HG03439 (cell line): ENCODE measurements around the gene ABLIM2.
"Not testable (repeated sequence)": the region's sequence is repeated elsewhere in the genome, so short reads cannot be mapped to it uniquely, and the experiment has no call there.

Source experiments
- ATAC-seq: cut with Tn5 transposase; IDR thresholded peaks from one replicate; pipeline ENCODE4 v1.9.1; 2021; ENCODE audit warnings: mild to moderate bottlenecking, moderate library complexity; ENCODE audit not compliant: unreplicated experiment

Gene ABLIM2

DNA sequence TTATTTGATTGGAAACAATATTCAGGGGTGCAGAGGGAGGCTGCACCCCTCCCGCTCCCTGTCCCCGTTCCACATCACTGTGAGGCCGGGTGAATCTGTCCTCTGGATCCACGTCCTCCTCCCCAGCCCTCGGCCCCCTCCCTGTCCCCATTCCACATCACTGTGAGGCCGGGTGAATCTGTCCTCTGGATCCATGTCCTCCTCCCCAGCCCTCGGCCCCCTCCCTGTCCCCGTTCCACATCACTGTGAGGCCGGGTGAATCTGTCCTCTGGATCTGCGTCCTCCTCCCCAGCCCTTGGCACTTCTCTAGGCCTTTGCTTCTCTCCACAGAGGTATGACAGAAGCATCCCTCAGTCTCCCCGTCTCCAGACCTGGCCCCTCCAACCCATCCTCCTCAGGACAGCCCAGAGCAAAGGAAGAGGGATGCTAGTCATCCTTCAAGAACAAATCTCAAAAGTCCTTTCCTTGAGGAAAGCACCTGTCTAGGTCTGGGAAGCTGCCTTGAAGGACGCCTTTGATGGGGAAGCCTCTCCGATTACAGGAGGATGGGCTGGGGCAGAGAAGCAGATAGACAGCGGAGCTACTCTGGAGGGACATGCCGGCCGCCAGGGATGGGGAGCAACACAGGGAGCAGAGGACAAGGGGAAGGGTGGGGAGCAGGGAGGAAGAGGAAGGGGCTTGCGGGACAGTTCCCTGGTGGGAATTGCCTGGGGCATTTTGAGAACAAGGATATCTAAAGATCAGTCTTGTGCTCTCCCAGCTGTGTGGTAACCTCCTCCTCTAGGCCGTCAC is 208.1 kb downstream of the ABLIM2 start:
- ATAC-seq = no peak

- ATAC-seq = no peak
These were observed 208.9 kb downstream of the ABLIM2 start for GRCh38 chr4:7949759-7950158.

DNA sequence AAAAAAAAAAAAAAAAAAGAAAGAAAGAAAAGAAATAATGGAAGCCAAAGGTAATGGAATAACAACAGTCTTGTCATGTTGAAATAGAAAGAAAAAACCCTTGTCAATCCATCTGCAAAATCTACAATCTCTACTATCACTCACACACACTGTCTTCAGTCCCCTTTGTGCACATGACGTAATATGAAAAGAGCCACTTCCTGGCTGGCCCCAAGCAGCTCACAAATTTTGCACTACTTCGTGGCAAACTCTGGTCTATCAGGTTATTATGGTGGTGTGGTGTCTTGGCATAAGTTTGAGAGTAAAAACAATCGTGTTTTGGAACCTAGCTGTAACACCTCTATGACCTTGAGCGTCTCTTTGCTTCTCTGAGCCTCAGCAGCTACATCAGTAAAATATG is 210.7 kb downstream of the ABLIM2 start:
- ATAC-seq = no peak

GRCh38 chr4:7945709-7946380 is 212.8 kb downstream of the ABLIM2 start:
- ATAC-seq = no peak

DNA sequence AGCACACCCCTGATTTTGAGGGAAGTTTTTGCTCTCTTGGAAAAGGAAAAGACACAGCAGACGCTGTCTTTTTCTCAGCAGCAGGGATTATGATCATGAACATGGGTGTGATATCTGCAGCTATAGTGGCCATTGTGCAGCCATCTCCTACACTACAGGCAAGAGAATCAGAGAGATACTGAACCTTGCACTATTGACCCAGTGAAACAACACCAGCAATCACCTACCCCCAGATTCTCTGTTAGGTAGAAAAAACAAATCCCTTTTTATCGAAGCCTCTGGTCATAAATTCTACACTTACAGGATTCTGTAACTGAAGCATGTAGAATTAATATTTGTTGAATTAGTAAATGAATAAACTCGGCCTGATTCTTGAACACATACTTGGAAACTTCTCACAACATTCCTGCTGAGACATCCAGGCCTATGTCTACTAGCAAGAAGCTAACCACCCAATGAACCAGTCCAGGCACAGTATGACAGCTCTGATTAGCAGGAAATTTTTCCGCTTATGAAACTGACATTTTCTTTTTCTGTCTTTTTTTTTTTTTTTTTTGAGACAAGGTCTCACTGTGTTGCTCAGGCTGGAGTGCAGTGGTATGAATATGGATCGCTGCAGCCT is 213.9 kb downstream of the ABLIM2 start:
- no peak for ATAC-seq

DNA sequence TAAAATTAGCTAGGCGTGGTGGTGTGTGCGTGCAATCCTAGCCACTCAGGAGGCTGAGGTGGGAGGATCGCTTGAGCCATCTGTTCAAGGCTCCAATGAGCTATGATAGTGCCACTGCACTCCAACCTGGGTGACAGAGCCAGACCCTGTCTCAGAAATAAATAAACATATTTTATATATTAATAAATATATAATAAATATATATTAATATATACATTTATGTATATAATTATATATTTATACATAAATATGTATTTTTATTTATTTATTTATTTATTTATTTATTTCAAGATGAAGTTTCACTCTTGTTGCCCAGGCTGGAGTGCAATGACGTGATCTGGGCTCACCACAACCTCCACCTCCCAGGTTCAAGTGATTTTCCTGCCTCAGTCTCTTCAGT is 214.9 kb downstream of the ABLIM2 start:
- not testable (repeated sequence) for ATAC-seq

DNA sequence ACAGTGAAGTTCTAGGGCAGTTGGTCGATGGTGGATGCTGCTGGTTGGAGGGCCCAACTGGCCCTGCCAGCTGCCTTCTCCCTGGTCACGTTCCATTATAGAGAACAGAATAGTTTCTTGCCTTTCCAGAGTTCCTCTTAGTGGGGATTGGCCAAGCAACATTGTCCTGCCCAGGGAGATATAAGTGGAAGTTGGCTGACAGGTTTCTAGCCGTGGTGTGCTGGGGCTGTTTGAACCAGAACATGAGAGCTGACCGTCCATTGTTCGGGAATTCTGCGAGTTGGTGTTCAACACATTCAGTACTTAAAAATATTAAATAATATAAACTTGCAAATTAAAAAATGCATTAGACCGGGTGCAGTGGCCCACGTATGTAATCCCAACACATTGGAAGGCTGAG is 215.4 kb downstream of the ABLIM2 start:
- no peak for ATAC-seq

DNA sequence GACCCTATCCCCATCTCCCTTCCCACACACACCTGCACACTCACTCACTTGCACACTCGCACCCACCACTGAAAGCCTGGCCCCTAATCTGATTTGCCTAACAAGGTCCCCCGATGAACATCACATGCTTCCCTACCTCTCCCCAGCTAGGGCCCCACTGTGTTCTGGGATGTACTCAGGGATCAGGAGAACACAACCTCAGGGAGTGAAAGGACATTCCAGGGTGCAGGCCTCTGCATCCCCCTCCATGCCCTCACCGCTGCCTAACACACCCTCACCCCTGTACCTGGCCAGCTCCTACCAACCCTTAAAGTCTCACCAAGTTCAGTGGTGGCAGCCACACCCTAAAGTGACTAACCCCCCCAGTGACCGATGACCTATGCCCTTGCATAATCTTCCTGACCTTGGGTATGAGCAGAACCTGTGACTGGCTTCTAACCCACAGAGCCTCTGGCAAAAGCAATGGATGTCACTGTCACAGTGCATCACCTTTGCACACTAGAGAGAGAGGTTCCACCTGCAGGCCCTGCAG is 216.6 kb downstream of the ABLIM2 start:
- ATAC-seq = no peak

DNA sequence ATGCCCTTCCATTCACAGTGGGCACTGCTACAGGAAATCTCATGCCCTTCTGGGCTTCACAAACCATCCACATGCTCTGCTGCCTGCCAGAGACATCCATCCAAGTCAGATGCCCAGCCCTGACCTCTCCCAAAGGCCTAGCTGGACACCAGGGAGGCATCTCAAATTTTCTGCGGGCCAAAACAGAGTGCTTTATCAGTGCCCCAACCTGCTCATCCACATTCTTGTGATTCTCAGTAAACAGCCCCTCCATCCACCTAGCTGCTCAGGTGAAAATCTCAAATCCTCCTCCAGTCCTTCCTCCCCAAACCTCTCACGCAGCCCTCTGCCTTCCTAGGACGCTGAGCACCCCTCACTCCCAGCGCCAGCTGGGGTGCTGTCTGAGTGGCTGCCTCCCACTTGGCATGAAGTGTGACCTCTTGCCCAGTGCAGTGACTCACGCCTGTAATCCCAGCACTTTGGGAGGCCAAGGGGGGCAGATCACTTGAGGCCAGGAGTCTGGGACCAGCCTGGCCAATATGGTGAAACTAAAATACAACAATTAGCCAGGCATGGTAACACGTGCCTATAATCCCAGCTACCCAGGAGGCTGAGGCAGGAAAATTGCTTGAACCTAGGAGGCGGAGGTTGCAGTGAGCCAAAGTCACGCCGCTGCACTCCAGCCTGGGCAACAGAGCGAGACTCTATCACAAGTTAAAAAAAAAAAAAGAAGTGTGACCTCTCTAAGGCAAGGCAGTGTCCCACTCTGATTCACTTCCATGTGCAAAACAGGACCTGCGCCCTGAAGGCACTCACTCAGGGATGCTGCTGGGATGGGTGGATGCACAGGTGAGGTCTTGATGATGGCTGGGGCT is 217.3 kb downstream of the ABLIM2 start:
- no peak for ATAC-seq

GRCh38 chr4:7939377-7940108 is 219.1 kb downstream of the ABLIM2 start, which contains the start of gene AFAP1:
Gene AFAP1, minus strand, starts transcription at chr4:7939861. Its CDS starts 67,783 bp downstream, at chr4:7872078.
- ATAC-seq = peak; percentile 71

DNA sequence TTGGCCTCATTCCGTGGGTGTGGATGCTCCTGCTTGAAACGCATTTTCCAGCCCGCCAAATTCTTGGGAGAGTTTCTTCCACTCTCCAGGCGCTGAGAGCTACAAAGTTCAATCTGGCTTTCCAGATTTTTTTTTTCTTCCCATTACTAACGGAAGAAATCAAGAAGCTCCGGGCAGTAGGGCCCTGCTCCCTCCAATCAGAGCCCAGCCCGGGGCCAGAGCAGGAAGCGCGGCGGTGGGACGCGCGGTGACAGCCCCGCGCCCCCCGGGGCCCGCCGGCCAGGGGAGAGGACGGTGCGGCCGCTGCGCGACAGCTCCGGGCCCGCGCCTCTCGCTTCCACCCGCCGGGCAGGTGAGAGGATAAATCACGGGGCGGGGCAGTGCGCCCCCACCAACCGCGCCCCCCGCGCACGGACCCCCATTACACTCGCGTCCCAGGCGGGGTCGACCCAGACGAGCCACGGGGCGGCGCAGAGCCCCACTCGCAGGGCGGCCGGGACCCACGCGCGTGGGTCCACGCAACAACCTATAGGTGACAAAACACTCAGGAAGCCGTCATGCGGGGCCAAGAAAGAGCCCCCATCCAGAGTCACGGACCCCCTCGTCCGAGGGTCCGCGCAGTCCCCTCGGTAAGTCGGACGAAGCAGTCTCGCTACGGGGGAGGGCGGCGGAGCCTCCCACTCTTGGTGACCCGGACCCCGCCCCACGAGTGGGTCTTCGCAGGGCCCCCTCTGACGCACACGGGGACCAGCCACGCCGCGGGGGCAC is 219.8 kb downstream of the ABLIM2 start:
- no peak for ATAC-seq

- no peak for ATAC-seq
These were observed 220.4 kb downstream of the ABLIM2 start for GRCh38 chr4:7938266-7938608.

GRCh38 chr4:7937006-7937405 is 221.6 kb downstream of the ABLIM2 start:
- no peak for ATAC-seq

GRCh38 chr4:7933651-7934510 is 224.7 kb downstream of the ABLIM2 start:
- no peak for ATAC-seq

GRCh38 chr4:7932287-7932686 is 226.3 kb downstream of the ABLIM2 start:
- no peak for ATAC-seq

DNA sequence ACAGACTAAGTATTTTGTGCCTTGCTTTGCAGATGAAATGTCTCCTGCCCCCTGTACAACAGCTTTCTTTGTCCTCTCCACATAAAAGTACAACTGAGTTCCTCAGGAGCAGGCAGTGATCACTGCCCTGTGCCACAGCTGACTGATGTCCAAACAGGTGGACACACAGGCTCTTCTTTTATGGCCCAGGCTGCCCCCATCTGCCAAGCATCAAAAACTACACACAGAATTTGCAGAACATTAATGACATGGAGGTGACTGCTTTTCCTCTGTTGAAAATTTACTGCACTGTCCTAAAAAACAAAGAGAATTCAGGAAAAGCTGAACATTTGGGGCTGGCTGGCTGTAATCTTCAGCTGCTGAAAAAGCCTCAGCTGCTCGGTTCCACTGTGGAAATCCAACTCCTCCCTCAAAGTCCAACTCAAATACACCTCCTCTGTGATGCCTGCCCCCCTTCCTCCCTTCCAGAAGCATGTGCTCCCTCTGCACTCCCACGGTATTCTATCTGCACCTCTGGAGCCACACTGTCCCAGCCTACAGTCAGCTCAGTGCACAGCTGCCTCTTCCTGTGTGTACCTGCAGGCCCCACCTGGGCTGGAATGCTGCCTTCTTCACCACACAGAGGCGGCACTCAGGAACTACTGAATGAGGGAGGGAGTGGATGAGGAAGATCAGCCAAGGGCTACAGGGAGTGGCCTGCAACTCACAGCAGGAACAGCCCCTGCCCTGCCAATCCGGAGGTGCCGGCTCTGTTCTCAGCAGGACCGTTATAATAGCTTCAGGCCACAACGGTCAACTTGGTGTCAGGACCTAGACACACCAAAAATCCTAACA is 229.3 kb downstream of the ABLIM2 start:
- no peak for ATAC-seq

DNA sequence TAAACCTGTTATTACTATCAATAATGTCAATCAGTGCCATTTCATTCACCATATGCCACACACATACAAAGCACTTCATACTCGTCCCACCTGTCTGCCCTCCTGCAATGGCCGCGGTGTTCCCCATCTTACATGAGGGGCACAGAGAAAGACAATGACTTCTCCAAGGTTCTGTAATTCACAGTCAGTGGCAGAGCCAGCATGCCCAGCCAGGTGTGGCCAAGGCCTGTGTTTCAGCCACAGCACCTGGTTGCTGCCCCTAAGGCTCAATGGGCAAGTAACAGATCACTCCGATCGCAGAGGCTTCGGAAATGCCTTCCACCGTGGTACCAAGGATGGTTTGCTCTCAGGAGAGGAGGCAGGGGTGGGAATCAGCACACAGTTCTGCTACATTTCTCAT is 229.9 kb downstream of the ABLIM2 start:
- no peak for ATAC-seq

DNA sequence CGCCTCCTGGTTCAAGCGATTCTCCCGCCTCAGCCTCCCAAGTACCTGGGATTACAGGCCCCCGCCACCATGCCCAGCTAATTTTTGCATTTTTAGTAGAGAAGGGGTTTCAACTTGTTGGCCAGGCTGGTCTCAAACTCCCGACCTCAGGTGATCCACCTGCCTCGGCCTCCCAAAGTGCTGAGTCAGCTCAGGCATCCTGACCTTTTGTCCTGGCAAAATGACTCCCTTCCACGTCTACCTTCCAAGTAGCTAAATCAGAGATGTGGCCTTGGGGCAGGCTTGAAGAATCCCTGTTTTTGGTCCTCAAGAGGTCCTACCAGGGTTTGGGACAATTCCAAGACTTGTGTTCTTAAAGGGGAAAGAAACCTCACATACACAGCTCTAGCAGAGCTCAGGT is 231.8 kb downstream of the ABLIM2 start:
- ATAC-seq = no peak
